GM19455 (cell line): ENCODE results near the gene RBM22.
"Not testable (repeated sequence)": the region's sequence is repeated elsewhere in the genome, so short reads cannot be mapped to it uniquely, and the experiment has no call there.

Experiments used
- ATAC-seq: cut with Tn5 transposase; IDR thresholded peaks from one replicate; pipeline ENCODE4 v1.9.1; 2021; ENCODE audit not compliant: unreplicated experiment

Gene RBM22

GRCh38 chr5:150700594-150701377, at the start of gene RBM22:
Gene RBM22 (minus strand): TSS chr5:150701062. CDS start chr5:150700985, 77 bp downstream.
- ATAC-seq: peak; percentile 98

- ATAC-seq: no peak
Measured at GRCh38 chr5:150750469-150750868, 49.6 kb upstream of the RBM22 start.

GRCh38 chr5:150743142-150743488, 42.3 kb upstream of the RBM22 start:
- not testable (repeated sequence) for ATAC-seq

- ATAC-seq: not testable (repeated sequence)
Measured at GRCh38 chr5:150742455-150743141, 41.7 kb upstream of the RBM22 start.

GRCh38 chr5:150740992-150741391, 40.1 kb upstream of the RBM22 start:
- no peak for ATAC-seq

- ATAC-seq: no peak
Measured at GRCh38 chr5:150738862-150739261, 38.0 kb upstream of the RBM22 start.

- ATAC-seq: no peak
Measured at GRCh38 chr5:150734579-150735384, 33.9 kb upstream of the RBM22 start.

- no peak for ATAC-seq
Measured at GRCh38 chr5:150731669-150732242, 30.9 kb upstream of the RBM22 start.

- no peak for ATAC-seq
Measured at GRCh38 chr5:150729859-150730258, 29.0 kb upstream of the RBM22 start.

GRCh38 chr5:150723845-150724244, 23.0 kb upstream of the RBM22 start:
- ATAC-seq: no peak

GRCh38 chr5:150710165-150710564, 9.3 kb upstream of the RBM22 start:
- no peak for ATAC-seq

- no peak for ATAC-seq
Measured at GRCh38 chr5:150706776-150707390, 6.0 kb upstream of the RBM22 start.

- no peak for ATAC-seq
Measured at GRCh38 chr5:150703762-150704161, 2.9 kb upstream of the RBM22 start.

- peak; percentile 11 for ATAC-seq
Measured at GRCh38 chr5:150700246-150700593, 642 bp downstream of the RBM22 start.

GRCh38 chr5:150694612-150695011, 6.2 kb downstream of the RBM22 start:
- no peak for ATAC-seq

- ATAC-seq: no peak
Measured at GRCh38 chr5:150692276-150692675, 8.6 kb downstream of the RBM22 start.

- ATAC-seq: no peak
Measured at GRCh38 chr5:150690760-150691159, 10.1 kb downstream of the RBM22 start.

- ATAC-seq: no peak
Measured at GRCh38 chr5:150689120-150689519, 11.7 kb downstream of the RBM22 start.

- no peak for ATAC-seq
Measured at GRCh38 chr5:150676578-150676977, 24.3 kb downstream of the RBM22 start.

- no peak for ATAC-seq
Measured at GRCh38 chr5:150675069-150675468, 25.8 kb downstream of the RBM22 start.

- ATAC-seq: no peak
Measured at GRCh38 chr5:150674341-150674821, 26.5 kb downstream of the RBM22 start.
